Esophagus muscularis mucosa (tissue), 4 donors: ENCODE data around the gene MYO7B. TPM values are rescaled to one million over a fixed set of nuclear protein-coding genes. Genes with fewer than 3 reads are reported as not detected.

Experiments
- DNase-seq: peaks from one replicate; pipeline ENCODE4 v3.0.0-alpha.2; 2017; ENCODE audit errors: extremely low spot score
- H3K27ac ChIP-seq, 4 donors: fragments of 200-600 bp; sonication (generic); replicated peaks in 1 of 4; 1 replicate in 3 of 4; 2 replicates in 1 of 4; pipeline ENCODE4 v1.5.1; 2016 to 2019; ENCODE audit warnings: mild to moderate bottlenecking in 1 of 4
- H3K27me3 ChIP-seq, 4 donors: fragments of 200-600 bp; sonication (generic); one replicate each; pipeline versions ENCODE4 v1.5.1 to v1.6.0; 2016 to 2019
- H3K36me3 ChIP-seq, 4 donors: fragments of 200-600 bp; sonication (generic); one replicate each; pipeline ENCODE4 v1.5.1; 2016 to 2019
- H3K4me1 ChIP-seq, 4 donors: fragments of 200-600 bp; sonication (generic); one replicate each; pipeline ENCODE4 v1.5.1; 2016 to 2019
- H3K4me3 ChIP-seq, 4 donors: fragments of 200-600 bp; sonication (generic); 1 replicate in 2 of 4; 2 replicates in 2 of 4; pipeline ENCODE4 v1.5.1; 2016 to 2019; ENCODE audit warnings: mild to moderate bottlenecking in 4 of 4, moderate library complexity in 1 of 4
- H3K9me3 ChIP-seq, 4 donors: fragments of 200-600 bp; sonication (generic); 1 replicate in 3 of 4; 2 replicates in 1 of 4; pipeline ENCODE4 v1.5.1; 2016 to 2019
- CTCF ChIP-seq, 3 experiments: fragments of 200-600 bp in 2 of 3; fragments of 450-650 bp in 1 of 3; sonication (generic) in 2 of 3; IDR thresholded peaks; one replicate each; pipeline ENCODE4 v1.5.1; 2017 to 2019; ENCODE audit warnings: antibody characterized with exemption in 3 of 3, mild to moderate bottlenecking in 2 of 3, moderate library complexity in 1 of 3
- EP300 ChIP-seq: sonication (generic); formaldehyde crosslinking; IDR thresholded peaks from one replicate; pipeline ENCODE4 v1.6.1; 2017; ENCODE audit warnings: antibody characterized with exemption
- POLR2A ChIP-seq: fragments of 450-650 bp; IDR thresholded peaks from one replicate; pipeline ENCODE4 v1.6.1; 2017; ENCODE audit warnings: antibody characterized with exemption, moderate library complexity, mild to moderate bottlenecking, low read depth
- POLR2AphosphoS5 ChIP-seq, 2 donors: sonication (generic); formaldehyde crosslinking; IDR thresholded peaks; one replicate each; pipeline ENCODE4 v1.6.1; 2017; ENCODE audit warnings: antibody characterized with exemption in 2 of 2
- WGBS: methylation state at CpG from one replicate; pipeline ENCODE4 v1.1.5; 2018; 5-methylcytosine and 5-hydroxymethylcytosine counted together
- intact Hi-C: fragments of 100-400 bp; cut with DNase I; formaldehyde crosslinking; loops from one replicate; pipeline ENCODE4 v1.15.1; 2023
- total RNA-seq, 4 donors: library from RNA; depleted of rRNA; stranded (reverse); fragments of >200 nt; gene quantifications; one replicate each; pipeline versions ENCODE4 v1.1.0 to v1.2.1, GENCODE V29; 2016

Gene MYO7B
- total RNA-seq, 4 donors from 2014 or later, result 0.19 to 0.98 (median 0.33) TPM; not detected in 1

DNA sequence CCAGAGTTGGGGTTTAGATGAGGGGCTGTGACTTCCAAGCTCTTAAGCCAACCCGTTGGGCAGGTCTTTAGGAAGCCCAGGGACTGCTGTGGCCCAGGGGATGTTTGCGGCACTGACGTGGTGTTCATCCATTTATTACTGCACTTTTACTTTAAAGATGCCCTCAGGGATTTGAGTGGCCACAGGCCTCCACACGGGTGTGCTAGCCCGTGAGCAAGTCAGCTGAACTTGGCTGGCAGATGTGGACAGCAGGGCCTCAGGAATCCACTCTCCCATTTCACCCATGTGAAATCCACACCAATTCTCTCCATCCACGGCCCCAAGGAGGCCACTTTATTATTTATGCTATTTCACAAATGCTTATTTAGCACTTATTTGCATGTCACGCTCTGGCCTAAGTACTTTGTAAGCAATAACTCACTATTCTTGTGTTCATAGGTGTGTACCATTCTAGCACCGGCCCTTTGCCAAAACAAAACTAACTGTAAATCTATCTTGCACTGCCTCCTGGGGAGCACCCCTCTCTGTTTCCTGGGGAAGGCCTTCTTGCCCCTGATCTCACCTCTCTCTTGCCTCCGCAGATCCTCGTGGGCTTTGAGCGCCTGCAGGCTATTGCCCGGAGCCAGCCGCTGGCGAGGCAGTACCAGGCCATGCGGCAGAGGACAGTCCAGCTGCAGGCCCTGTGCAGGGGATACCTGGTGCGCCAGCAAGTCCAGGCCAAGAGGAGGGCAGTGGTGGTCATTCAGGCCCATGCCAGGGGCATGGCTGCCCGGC, 71.3 kb downstream of the MYO7B start:
- Histone ChIP-seq H3K27ac (no peak overlapping the region), H3K4me3 (no peak overlapping the region), H3K9me3 (peaks cover 0 to 14% (median 7%) of the 10 kb centered on the region in 4 donors), H3K4me1 (no peaks in the 10 kb centered on the region), H3K27me3 (peaks cover 0 to 2% (median 0%) of the 10 kb centered on the region in 4 donors), H3K36me3 (no peaks in the 10 kb centered on the region)
- intact Hi-C loops, result no loop called here
- 93% methylated on average over 17 of the region's 17 CpGs for WGBS
- no peak for TF ChIP-seq POLR2AphosphoS5 (IDR thresholded peaks at IDR 0.05)
- TF ChIP-seq EP300, result no peak
- no peak for TF ChIP-seq POLR2A
- no peak for TF ChIP-seq CTCF (IDR thresholded peaks at IDR 0.05)
- no peak for DNase-seq

GRCh38 chr2:127607399-127607908, 72.0 kb downstream of the MYO7B start:
- Histone ChIP-seq H3K27ac (no peak overlapping the region), H3K9me3 (peaks cover 0 to 14% (median 7%) of the 10 kb centered on the region in 4 donors), H3K36me3 (no peaks in the 10 kb centered on the region), H3K4me1 (no peaks in the 10 kb centered on the region), H3K27me3 (peaks cover 0 to 2% (median 0%) of the 10 kb centered on the region in 4 donors), H3K4me3 (no peak overlapping the region)
- TF ChIP-seq POLR2AphosphoS5 (IDR thresholded peaks at IDR 0.05) (no peak), EP300 (no peak), POLR2A (no peak), CTCF (IDR thresholded peaks at IDR 0.05) (no peak)
- intact Hi-C loops, result no loop called here
- no peak for DNase-seq
- 89% methylated on average over 9 of the region's 9 CpGs for WGBS

DNA sequence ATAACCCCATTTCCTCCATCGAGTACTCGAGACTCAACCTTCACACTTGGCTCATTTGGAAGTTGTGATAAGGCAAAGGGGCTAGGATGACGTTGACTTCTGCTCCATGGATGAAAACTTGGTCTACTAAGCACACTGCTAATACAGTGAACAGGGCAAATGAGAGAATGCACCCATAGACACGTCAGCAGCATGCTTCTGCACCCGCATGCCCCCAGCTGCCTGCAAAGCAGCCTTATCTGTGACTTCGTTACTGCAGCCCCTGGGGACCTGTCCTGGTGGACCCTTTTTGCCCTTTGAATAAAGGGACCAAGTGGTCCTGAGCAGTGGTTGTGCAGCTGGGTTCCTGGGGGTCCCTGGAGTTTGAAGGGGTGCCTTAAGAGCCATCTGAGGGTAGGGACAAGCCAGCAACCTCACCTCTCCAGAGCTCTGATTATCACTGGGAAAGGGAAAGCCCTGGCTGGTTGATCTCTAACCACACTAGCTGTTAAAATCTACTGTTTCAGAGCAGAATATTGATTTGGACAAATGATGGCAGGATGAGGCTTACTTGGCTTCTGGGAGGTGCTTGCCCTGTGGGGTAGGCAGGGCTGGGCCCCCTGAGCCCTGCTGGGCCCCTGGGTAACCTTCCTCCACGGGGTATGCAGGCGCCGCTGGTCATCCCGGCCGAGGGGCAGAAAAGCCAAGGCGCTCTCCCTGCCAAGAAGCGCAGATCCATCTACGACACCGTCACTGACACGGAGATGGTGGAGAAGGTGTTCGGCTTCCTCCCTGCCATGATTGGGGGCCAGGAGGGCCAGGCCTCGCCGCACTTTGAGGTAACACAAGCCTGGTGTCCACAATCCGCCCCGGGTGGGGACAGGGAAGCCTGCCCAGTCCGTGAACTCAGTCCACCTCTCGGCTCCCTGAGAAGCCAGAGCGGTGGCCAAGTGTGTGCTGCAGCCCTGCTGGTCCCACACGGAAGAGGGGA, 72.9 kb downstream of the MYO7B start:
- 89% methylated on average over 22 of the region's 25 CpGs for WGBS
- H3K27ac ChIP-seq, result no peak overlapping the region
- TF ChIP-seq CTCF (IDR thresholded peaks at IDR 0.05) (no peak), POLR2AphosphoS5 (IDR thresholded peaks at IDR 0.05) (no peak), POLR2A (no peak), EP300 (no peak)
- H3K9me3 ChIP-seq, result peaks cover 0 to 22% (median 8%) of the 10 kb centered on the region in 4 donors
- no peak for DNase-seq
- no peak overlapping the region for H3K4me3 ChIP-seq
- no peaks in the 10 kb centered on the region for H3K36me3 ChIP-seq
- no peaks in the 10 kb centered on the region for H3K4me1 ChIP-seq
- peaks cover 0 to 2% (median 0%) of the 10 kb centered on the region in 4 donors for H3K27me3 ChIP-seq
- intact Hi-C loops, result no loop called here

- TF ChIP-seq CTCF (IDR thresholded peaks at IDR 0.05) (no peak), POLR2A (no peak), EP300 (no peak), POLR2AphosphoS5 (IDR thresholded peaks at IDR 0.05) (no peak)
- Histone ChIP-seq H3K27ac (no peak overlapping the region), H3K4me3 (no peak overlapping the region), H3K27me3 (peaks cover 0 to 2% (median 0%) of the 10 kb centered on the region in 4 donors), H3K9me3 (peaks cover 0 to 28% (median 12%) of the 10 kb centered on the region in 4 donors), H3K4me1 (no peaks in the 10 kb centered on the region), H3K36me3 (no peaks in the 10 kb centered on the region)
- 88% methylated on average over 20 of the region's 24 CpGs for WGBS
- DNase-seq, result no peak
- intact Hi-C loops, result no loop called here
Observed at GRCh38 chr2:127609031-127609751, 73.7 kb downstream of the MYO7B start.
